GM12874 (cell line): ENCODE measurements around the gene PNRC1.

Experiments used
- TF ChIP-seq, protein P1 (sequence below): IDR thresholded peaks from 2 replicates; pipeline ENCODE4 v1.5.1; 2011; ENCODE audit warnings: low read depth, mild to moderate bottlenecking, control low read depth, low read length, moderate library complexity; ENCODE audit not compliant: insufficient read depth

The PNRC1 gene

DNA sequence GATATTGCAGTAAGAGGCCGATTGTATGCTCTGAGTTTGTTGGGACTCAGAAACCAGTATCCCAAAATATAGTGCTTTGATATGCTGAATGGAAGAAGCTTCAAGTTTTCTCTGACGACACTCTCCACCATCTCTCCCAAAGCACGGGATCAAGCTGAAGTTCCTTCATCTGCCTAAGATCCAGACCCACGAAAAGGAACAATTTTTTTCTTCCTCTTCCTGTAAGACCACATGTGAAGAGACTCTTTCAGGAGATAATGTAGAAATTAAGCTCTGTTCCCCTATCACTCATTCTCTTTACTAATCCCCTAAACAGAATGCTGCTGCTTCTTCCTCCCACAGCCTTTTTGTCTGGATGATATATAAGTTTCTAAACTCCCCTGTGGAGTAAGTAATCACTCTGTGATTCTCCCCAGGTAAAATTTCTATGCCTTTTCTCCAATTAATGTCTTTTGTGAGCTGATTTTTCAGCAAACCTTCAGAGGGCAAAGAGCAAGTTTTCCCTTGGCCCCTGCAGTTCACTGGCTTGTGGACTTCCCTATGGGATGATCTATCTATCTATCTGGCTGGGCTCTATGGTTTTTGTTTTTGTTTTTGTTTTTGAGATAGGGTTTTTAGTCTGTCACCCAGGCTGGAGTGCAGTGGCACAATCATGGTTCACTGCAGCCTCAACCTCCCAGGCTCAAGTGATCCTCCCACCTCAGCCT is 13.5 kb upstream of the PNRC1 start:
- TF ChIP-seq, protein P1, sequence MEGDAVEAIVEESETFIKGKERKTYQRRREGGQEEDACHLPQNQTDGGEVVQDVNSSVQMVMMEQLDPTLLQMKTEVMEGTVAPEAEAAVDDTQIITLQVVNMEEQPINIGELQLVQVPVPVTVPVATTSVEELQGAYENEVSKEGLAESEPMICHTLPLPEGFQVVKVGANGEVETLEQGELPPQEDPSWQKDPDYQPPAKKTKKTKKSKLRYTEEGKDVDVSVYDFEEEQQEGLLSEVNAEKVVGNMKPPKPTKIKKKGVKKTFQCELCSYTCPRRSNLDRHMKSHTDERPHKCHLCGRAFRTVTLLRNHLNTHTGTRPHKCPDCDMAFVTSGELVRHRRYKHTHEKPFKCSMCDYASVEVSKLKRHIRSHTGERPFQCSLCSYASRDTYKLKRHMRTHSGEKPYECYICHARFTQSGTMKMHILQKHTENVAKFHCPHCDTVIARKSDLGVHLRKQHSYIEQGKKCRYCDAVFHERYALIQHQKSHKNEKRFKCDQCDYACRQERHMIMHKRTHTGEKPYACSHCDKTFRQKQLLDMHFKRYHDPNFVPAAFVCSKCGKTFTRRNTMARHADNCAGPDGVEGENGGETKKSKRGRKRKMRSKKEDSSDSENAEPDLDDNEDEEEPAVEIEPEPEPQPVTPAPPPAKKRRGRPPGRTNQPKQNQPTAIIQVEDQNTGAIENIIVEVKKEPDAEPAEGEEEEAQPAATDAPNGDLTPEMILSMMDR: no peak

DNA sequence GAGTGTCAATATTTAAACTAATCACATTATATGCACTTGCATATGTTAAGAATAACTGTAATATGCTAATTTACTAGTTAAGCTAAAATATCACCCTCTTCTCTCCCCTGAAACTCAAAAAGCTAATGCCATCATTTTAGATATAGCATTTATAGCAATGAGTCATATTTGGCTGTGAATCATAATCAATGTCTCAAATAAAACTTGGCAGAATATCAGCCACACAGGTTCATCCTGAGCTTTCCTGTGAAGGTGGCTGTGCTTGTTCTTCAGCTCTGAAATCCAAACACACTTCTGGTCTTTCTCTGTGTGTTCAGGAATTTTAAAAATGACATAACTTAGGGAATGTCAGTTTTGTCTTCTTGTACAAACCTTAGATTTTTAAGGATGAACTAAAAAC is 12.8 kb upstream of the PNRC1 start:
- TF ChIP-seq, protein P1: no peak

DNA sequence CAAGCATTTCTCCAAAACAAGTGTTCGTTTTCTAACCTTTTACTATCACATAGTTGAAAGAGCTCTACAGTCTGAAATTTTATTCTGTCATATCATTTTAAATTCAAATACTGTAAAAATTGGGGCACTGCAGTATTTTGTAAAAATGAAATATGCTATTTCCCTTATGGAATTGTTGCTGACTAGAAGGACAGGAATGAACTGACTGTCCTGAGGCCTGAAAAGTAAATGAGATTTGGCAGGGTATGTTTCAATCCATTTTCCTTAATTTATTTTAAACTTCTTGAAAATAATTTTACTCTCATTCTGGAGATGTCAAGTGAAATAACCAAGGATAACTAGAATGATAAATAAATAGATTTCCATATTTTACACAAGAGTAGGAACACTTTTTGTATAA is 11.9 kb upstream of the PNRC1 start:
- TF ChIP-seq, protein P1: no peak

DNA sequence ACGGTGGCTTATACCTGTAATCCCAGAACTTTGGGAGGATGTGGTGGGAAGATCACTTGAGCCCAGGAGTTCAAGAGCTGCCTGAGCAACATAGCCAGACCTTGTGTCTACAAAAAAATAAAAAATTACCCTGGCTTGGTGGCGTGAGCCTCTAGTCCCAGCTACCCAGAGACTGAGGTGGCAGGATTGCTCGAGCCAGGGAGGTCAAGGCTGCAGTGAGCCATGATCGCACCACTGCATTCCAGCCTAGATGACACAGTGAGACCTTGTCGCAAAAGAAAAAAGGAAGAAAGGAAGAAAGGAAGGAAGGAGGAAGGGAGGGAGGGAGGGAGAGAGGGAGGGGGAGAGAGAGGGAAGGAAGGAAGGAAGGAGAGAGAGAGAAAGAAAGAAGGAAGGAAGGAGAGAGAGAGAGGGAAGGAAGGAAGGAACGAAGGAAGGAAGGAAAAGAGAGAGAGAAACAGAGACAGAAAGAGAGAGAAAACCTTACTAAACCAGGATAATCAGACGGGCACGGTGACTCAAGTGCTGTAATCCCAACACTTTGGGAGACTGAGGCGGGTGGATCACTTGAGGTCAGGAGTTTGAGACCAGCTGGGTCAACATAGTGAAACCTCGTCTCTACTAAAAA is 10.9 kb upstream of the PNRC1 start:
- TF ChIP-seq, protein P1: no peak

DNA sequence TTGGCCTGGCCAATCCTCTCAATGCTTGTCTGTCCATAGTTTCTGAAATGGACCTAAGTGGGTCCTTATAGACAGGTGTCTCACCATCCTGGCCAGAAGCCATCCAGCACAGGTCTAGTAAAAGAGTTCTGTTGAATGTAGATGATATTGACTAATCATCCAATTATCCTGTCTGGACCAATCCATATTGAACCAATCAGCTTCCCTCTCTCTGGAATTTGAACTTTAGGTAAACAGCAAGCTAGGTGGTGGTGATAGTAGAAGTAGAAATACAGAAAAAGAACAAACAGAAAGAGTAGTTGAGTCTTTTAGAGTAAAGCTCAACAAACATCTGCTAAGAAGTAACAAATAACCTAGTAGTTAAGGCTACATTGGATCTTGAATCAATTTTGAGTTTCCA is 9.5 kb upstream of the PNRC1 start:
- TF ChIP-seq, protein P1: no peak

DNA sequence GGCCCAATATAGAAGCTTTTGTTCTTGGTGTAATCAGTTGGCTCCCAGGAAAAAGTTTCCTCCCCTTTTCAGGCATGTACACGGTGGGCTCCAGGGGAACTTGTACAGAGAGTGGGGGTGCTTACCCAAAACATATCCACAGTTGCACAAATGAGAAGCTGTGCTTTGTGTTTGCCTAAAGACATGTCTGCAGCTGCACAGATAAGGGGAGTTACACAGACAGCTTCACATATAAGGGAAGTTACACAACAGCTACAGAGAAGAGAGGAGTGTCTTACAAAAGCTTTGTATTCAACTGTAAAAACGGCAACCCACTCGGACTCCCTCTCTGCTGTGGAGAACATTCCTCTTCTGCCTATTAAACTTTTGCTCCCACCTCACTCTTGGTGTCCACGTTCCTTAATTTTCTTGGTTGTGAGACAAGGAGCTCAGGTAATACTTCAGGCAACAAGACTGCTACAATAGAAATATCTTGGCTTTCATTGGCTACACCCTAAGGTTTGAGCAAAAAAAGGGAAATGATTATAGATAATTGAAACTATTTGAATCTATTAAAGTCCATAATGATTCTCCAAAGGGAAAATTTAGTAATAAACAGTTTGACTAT is 7.4 kb upstream of the PNRC1 start:
- TF ChIP-seq, protein P1: no peak

DNA sequence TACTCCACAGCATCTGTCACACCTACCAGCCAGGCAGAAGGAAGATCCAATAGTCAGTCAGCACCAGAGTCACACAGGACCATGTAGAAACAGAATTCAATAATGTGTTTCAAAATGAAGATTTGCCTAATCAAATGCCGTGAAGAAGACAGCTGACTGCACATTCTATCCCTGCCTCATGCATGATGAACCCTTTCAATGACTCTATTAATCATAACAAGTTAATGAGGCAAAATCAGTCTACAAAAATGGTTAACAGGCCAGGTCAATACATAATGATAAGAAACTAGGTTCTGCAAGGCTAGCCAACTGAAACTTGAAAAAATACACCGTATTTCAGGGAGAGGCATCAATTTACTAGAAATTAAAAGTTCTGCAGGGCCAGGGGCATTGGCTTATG is 6.7 kb upstream of the PNRC1 start:
- TF ChIP-seq, protein P1: no peak
